SIG-M5 treated with dmso at 0.1 percent for 504 hours (cell line): ENCODE results near the gene KCNJ18.
"Not testable (repeated sequence)": the region's sequence is repeated elsewhere in the genome, so short reads cannot be mapped to it uniquely, and the experiment has no call there.

ENCODE experiments used
- DNase-seq: peaks from one replicate; lab custom pipeline; 2025; ENCODE audit not compliant: unreplicated experiment; lab: John Stamatoyannopoulos, UW

The KCNJ18 gene

DNA sequence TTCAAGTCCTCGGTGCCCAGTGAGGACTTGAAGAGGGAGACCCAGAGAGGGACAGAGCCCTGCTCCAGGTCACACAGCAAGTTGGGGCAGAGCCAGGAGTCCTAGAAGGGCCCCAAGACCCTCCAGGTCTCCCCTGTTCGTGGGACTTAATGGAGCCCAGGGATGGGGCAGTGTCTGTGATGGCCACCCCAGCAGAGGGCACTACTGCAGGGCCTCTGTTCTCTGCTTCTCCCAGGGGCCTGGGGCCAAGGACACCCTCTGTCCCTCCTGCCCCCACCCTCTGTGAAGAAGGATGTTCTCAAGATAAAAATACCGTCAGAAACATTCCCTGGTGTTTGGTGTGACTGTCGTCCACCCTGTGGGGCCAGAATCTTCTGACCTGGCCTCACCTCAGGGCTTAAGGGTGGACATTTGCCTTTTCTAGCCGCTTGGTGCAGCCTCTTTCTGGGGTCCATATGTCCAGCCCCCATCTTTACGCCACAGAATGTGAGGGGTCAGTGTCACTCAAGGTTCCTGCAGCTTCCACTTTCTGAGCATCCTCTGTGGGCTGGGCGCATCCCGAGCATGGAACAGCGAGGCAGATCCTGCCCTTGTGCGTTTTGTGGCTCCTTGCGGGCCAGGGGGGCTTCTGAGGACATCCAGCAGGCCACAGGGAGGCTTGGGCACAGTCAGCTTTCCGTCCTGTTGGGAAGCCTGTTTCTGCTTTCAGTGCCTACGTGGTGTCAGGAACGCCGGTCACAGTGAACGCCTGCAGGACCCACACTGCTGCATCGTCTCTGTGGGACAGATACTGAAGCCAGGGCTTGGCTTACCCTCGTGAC lies at the start of gene KCNJ18:
TSS of gene KCNJ18 (plus strand) at position 641 of the 821 bp plus-strand sequence. CDS start 10,264 bp downstream, outside the sequence.
- not testable (repeated sequence) for DNase-seq

- DNase-seq = not testable (repeated sequence)
Measured at GRCh38 chr17:21648125-21648524, 44.2 kb upstream of the KCNJ18 start.

DNA sequence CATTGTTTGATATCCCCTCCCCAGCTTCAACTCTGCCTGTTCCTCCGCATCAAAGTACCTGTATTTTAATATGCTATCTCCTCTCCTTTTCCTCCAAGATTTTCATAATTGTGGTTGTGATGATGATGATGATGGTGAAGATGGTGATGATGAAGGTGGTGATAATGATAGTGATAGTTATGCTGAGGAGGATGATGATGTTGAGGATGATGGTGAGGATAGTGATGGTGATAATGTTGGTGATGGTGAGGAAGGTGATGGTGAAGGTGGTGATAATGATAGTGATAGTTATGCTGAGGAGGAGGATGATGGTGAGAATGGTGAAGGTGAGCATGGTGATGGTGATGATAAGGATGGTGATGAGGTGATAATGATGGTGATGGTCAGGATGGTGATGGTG lies 42.3 kb upstream of the KCNJ18 start:
- DNase-seq = not testable (repeated sequence)

DNA sequence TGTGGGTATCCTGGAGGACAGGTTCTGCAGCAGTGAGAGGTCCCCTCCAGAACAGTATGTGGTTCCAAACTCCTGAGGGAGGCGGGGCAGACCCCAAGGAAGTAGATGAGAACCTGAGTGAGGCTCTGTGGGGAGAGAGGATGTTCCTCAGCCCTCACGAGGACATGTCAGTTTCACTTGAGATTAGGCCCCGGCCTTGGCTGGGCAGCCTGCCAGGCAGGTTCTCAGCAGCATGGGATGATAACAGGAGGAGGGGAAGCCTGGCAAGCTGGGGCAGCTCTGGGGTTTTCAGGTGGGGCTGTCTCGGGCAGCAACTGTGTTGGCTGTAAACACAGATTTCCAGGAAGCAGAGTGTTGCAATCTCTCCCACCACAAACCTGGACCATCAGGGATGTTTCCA lies 40.3 kb upstream of the KCNJ18 start:
- not testable (repeated sequence) for DNase-seq

DNA sequence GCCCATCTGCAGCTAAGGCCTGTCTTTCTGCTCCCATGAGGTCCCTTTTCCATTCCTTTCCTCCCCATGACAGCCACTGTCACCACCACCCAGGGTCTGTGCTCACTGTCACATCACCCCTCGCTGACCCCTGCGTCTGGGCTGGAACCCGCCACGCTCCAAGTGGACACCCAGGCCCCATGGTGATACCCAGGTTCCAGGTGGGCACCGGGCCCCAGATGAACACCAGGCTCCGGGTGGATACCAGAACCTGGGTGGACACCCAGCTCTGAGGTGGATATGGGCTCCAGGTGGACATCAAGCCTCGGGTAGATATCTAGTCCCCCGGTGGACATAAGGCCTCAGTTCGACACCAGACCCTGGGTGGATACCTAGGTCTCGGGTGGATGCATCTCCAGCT lies 39.1 kb upstream of the KCNJ18 start:
- DNase-seq = not testable (repeated sequence)

DNA sequence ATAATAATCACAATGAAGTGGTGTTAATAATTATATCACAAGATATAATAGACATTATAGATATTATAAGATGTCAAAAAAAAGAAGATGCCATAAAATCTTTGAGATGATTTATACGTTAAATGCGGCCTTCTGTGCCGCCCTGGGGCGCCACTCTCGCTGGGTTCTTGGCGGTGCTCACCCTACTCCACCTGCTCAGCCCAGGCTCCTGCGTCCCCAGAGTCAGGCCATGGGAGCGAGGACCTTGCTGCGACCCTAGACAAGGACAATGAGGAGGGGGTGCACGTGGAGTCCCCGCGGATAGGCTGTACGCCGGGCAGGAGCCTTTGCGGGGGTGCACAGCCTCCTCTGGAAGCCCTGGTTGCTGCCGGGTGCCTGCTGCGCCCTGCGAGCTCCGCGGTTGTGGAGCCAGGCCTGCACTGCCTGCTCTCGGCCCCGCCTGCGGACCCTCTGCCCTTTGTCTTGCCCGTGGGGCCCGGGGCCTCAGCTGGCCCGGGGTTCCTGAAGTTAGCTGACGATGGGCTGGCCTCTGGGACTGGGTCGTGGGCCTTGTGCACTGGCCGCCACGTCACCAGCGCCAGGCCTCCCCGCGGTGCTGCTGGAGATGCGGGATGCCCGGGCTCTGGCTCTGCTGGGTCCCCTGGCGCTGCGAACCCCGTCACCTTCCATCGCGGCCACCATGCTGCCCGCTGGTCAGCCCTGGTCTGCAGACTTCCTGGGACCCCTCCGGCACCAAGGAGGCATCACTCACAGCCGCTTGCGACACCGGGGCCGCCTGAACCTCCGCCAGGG lies 35.6 kb upstream of the KCNJ18 start:
- DNase-seq = not testable (repeated sequence)

DNA sequence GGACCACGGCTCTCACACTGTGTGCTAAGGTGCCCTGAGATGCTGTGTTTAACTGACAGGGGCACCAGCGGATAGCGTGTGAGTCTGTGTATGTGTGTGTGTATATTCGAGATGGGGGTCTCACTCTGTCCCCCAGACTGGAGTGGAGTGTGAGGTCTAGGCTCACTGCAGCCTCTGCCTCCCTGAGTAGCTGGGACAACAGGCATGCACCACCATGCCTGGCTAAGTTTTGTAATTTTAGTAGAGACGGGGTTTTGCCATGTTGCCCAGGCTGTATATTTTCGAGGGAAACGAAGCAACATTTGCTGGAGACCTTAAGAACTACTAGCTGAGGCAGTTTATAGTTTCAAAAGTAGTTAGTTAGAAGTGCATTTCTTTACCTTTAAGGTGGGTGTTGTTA lies 32.7 kb upstream of the KCNJ18 start:
- DNase-seq = not testable (repeated sequence)

GRCh38 chr17:21661455-21661854 lies 30.9 kb upstream of the KCNJ18 start:
- DNase-seq = not testable (repeated sequence)

- DNase-seq = not testable (repeated sequence)
Measured at GRCh38 chr17:21663166-21663565, 29.2 kb upstream of the KCNJ18 start.

GRCh38 chr17:21663614-21664474 lies 28.5 kb upstream of the KCNJ18 start:
- not testable (repeated sequence) for DNase-seq

GRCh38 chr17:21665171-21665570 lies 27.2 kb upstream of the KCNJ18 start:
- not testable (repeated sequence) for DNase-seq

DNA sequence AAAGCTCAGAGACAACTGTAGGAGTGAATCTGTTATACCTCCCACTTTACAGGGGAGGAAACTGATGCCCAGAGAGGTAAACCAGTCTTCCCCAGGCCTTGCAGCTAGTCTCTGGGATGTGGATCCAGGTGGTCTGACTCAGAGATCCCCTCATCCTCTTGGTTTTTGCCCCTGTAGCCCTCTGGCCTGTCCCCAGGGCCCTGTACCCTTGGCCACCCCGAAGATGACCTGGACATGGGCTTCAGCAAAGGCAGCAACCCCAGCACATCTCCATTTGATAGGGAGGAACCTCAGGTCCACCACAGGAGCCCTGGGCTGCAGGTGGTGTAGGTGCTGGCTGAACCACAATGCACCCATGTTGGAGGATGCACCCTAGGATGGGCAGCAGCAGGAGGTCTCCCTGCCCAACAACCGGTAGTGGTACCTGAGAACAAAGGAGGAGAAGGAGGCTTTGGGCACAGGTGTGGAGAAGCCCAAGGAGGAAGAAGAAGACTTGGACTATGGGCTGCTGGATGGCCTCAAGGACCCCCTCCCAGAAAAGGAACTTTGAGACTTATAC lies 26.3 kb upstream of the KCNJ18 start:
- DNase-seq = not testable (repeated sequence)

DNA sequence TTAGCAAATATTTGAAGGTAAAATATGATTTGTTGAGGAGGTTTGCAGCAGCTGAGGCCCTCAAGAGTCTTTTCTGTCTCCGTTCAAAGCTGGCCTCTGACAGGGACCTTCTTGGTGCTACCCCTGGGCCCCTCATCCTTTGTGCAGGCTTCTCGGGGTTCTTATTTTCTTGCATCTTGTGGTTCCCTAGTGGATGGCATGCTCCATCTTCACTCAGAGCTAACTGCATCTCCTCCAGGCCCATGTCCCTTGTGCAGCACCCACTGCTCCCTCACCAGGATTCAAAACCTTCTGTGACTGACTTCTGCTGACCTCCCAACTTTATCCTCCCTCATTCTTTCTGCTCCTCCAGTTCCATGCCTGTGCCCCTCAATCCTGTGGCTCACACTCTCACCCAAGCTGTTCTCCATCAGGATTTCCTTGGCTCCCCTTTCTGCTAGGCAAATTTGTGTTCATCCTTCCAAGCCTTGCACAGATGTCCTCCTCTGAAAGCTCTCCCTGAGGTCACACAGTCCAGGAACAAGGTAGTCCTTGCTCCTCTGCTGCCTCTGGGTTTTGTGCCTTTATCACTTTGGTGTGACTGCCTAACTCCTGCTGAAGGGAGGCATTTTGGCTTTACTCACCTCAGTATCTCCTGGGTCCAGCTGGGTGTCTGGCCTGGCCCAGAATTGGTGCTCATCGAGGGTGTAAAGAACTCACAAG lies 25.5 kb upstream of the KCNJ18 start:
- DNase-seq = not testable (repeated sequence)

DNA sequence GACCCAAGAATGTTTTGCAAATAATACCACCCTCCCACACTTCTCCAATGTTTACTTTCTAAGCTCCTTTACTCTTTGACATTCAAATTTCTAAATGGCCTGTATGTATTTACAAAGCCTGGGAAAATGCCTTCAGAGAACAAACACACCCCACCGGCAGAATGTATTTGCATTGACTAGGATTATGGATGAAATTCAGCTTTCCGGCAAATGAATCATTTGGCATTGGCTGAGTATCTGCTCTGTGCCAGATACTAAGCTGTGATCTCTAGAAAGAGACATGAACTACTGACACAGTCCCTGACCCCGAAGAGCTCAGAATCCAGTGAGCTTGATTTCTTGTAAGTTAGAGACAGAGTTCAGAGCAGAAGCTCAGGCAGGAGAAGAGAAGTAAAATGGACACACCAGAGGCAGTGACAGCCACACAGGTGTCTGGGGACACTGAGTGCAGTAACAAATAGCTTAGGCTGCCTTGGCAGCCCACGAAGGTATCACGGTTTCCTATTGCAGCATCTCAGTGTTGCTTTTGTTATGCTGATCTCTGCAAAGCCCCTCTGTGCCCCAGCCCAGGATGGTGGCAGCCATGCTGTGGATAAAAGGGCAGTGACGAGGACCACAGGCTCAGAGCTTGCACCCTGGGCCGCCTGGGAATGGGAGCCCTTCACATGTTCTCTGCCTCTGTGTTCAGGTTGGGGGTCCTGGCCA lies 24.8 kb upstream of the KCNJ18 start:
- not testable (repeated sequence) for DNase-seq

DNA sequence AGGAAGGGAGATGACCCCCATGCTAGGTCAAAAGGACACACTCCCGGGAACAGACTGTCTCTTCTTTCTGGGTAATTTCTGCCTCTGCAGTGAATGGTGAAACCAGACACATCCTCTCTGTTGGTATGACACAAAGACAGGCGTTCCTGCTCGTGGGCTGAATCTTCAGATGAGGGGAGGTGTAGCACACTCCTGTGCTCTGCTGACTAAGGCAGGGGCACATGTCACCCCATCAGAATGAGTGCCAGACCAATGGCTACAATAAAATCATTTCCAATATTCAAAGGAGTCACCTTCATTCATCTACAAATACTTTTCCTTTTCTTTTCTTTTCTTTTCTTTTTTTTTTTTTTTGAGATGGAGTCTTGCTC lies 24.2 kb upstream of the KCNJ18 start:
- DNase-seq = not testable (repeated sequence)

GRCh38 chr17:21668746-21669508 lies 23.4 kb upstream of the KCNJ18 start:
- DNase-seq = not testable (repeated sequence)

DNA sequence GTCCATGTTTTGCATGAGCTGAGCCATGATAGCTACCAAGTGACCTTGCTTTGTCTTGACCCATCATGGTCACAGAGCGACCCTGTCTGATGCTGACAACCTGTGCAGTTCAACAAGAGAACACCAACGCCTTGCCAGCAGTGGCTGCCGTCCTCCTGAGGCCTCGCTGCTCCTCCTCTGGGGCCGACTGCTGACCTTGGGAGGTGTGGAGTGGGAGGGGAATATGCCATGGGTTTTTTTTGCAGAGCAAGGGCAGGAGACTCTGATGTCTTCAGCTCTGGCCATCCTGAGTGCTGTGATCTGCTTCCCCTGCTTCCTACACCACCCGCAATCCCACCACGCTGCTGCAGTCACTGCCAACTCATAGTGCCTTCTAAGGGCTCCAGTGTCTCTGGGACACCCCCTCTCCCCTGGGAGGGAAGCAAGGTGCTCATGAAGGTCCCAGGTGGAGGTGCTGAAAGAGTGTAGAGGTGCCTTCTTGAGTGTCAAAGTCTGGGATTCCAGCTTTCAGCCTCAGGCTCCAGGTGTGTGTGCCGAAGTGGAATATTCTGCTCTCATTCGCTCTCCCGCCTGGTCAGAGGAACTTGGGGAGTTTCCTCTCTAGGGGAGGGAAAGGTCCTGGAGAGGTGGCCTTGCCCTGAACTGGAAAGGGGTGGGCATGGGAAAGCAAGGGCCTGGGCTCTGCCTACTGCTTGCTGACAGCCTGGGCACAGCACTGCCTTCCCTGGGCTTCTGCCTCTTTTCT lies 22.5 kb upstream of the KCNJ18 start:
- DNase-seq = not testable (repeated sequence)
